Right lobe of liver (tissue), 4 donors: Measurements from ENCODE around the gene B3GLCT.

ENCODE experiments used
- POLR2A ChIP-seq: fragments of 450-650 bp; IDR thresholded peaks from one replicate; pipeline ENCODE4 v1.6.1; 2017; ENCODE audit warnings: antibody characterized with exemption, mild to moderate bottlenecking
- TF ChIP-seq, protein P1 (sequence below), 4 donors: fragments of 200-600 bp in 3 of 4; fragments of 450-650 bp in 1 of 4; IDR thresholded peaks; one replicate each; pipeline versions ENCODE4 v1.5.1 to v1.8.0; 2016 to 2022; ENCODE audit warnings: antibody characterized with exemption in 4 of 4, mild to moderate bottlenecking in 2 of 4
- donor health status: DM: no; HTN: no; CAD: no.
- donor health status: DM: no; HTN: no; CAD: no.
- donor health status: DM: no; HTN: yes; CAD: no.

GRCh38 chr13:31355001-31355400 is 155.2 kb downstream of the B3GLCT start:
- TF ChIP-seq, protein P1, sequence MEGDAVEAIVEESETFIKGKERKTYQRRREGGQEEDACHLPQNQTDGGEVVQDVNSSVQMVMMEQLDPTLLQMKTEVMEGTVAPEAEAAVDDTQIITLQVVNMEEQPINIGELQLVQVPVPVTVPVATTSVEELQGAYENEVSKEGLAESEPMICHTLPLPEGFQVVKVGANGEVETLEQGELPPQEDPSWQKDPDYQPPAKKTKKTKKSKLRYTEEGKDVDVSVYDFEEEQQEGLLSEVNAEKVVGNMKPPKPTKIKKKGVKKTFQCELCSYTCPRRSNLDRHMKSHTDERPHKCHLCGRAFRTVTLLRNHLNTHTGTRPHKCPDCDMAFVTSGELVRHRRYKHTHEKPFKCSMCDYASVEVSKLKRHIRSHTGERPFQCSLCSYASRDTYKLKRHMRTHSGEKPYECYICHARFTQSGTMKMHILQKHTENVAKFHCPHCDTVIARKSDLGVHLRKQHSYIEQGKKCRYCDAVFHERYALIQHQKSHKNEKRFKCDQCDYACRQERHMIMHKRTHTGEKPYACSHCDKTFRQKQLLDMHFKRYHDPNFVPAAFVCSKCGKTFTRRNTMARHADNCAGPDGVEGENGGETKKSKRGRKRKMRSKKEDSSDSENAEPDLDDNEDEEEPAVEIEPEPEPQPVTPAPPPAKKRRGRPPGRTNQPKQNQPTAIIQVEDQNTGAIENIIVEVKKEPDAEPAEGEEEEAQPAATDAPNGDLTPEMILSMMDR (IDR thresholded peaks at IDR 0.05), result no peak
- TF ChIP-seq POLR2A, result no peak
